ENCODE data around the gene EPAS1.

DNA sequence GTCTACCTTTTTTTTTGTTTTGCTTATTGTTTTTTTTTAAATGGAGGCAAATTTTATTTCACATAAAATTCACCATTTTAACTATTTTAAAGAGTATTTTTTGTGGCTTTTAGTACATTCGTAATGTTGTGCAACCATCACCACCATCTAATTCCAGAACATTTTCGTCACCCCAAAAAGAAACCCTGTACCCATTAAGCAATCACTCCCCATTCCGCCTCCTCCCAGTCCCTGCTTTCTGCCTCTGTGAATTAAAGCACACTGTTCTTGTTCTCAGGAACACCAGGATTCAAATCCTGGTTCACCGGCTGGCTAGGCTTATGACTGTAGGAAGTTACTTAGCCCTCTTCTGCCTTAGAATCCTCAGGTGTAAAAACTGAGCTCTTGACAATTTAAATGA, 36.9 kb upstream of the EPAS1 start:
- TF ChIP-seq, protein P1, sequence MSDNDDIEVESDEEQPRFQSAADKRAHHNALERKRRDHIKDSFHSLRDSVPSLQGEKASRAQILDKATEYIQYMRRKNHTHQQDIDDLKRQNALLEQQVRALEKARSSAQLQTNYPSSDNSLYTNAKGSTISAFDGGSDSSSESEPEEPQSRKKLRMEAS (CRISPR knock-in tag; IDR thresholded peaks at IDR 0.05): no peak
- TF ChIP-seq, protein P2, sequence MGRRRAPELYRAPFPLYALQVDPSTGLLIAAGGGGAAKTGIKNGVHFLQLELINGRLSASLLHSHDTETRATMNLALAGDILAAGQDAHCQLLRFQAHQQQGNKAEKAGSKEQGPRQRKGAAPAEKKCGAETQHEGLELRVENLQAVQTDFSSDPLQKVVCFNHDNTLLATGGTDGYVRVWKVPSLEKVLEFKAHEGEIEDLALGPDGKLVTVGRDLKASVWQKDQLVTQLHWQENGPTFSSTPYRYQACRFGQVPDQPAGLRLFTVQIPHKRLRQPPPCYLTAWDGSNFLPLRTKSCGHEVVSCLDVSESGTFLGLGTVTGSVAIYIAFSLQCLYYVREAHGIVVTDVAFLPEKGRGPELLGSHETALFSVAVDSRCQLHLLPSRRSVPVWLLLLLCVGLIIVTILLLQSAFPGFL (CRISPR knock-in tag; IDR thresholded peaks at IDR 0.05; ENCODE audit: borderline replicate concordance): no peak
- TF ChIP-seq, protein P3, sequence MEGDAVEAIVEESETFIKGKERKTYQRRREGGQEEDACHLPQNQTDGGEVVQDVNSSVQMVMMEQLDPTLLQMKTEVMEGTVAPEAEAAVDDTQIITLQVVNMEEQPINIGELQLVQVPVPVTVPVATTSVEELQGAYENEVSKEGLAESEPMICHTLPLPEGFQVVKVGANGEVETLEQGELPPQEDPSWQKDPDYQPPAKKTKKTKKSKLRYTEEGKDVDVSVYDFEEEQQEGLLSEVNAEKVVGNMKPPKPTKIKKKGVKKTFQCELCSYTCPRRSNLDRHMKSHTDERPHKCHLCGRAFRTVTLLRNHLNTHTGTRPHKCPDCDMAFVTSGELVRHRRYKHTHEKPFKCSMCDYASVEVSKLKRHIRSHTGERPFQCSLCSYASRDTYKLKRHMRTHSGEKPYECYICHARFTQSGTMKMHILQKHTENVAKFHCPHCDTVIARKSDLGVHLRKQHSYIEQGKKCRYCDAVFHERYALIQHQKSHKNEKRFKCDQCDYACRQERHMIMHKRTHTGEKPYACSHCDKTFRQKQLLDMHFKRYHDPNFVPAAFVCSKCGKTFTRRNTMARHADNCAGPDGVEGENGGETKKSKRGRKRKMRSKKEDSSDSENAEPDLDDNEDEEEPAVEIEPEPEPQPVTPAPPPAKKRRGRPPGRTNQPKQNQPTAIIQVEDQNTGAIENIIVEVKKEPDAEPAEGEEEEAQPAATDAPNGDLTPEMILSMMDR (IDR thresholded peaks at IDR 0.05): no peak
- TF ChIP-seq NR1H2 (CRISPR knock-in tag; IDR thresholded peaks at IDR 0.05): no peak
- no peak for TF ChIP-seq ZNF416 (CRISPR knock-in tag; IDR thresholded peaks at IDR 0.05)

All from WTC11 (cell line).